ENCODE results near the gene HIP1R. TPM values are rescaled to one million over a fixed set of nuclear protein-coding genes. Genes with fewer than 3 reads are reported as not detected.
A peak's percentile ranks its signal among the peaks of the same experiment; 100 is the strongest.

The HIP1R gene
- total RNA-seq, 1 experiment from 2014 or later: 33.1 TPM

DNA sequence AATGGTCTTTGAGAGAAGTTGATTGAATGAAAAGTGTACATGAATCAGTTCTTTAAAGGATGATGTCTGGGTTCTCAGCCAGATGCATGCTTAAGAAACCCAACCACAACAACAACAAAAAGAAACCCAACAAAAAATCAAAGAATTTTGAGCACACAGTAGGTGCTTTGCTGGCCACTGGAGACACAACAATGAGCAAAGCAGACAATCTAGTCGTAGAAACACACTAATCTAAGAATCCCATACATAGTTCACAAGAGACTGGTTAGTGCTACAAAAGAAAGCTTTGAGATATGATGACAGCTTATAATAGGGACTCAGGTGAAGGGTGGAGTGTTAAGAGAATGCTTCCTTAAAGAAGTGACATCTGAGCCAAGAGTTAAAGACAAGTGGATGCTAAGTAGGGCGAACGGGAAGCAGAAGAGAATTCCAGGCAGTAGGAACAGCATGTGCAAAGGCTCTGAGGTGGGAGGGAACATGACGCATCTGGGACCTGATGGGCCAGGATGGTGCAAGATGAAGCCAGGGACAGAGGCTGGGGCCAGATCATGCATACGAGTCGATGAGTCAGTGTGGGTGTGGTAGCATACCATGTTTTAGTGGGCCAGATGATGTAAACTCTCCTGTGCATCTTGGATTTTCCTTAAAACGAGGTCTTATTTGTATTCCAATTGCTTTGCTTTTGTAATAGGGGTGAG is 4.6 kb upstream of the HIP1R start:
- H3K36me3 ChIP-seq (ENCODE audit: low read depth): no peaks in the 10 kb centered on the region
- ChIA-PET POLR2A (ENCODE audit: unreplicated experiment) (no interaction called here), CTCF (no interaction called here)

DNA sequence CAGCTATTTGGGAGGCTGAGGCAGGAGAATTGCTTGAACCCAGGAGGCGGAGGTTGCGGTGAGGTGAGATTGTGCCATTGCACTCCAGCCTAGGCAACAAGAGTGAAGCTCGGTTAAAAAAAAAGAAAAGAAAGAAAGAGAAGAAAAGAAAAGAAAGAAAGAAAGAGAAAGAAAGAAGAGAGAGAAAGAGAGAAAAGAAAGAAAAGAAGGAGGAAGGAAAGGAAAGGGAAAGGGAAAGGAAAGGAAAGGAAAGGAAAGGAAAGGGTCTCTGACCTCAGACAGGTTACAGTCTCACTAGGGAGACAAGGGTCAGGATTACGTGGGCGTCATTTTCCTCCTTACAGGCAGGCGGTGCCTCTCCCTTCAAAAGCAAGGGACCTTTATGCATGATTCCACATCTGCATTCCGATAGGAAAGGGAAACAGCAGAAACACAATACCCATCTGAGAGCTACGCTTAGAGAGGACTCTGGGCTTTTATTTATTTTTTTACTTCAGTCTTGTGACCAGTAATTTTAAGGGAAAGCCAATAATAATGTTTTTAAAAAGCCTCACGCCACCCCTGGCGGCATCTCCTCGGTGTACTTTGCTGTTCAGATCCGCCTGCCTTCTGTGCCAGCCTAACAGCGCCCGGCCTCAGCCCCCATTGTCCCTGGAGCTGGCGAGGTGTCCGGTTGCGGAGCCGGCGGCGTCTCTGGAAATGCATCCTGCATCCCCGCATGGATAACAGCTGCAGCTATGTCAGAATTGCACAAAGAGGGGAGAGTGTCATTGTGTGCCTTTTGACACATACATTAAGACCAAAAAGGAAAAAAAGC is 945 bp upstream of the HIP1R start:
- peak overlapping the region; percentile 92 for H3K4me2 ChIP-seq
- TF ChIP-seq EZH2 (IDR thresholded peaks at IDR 0.05; ENCODE audit: low read depth): no peak
- TF ChIP-seq, protein P1, sequence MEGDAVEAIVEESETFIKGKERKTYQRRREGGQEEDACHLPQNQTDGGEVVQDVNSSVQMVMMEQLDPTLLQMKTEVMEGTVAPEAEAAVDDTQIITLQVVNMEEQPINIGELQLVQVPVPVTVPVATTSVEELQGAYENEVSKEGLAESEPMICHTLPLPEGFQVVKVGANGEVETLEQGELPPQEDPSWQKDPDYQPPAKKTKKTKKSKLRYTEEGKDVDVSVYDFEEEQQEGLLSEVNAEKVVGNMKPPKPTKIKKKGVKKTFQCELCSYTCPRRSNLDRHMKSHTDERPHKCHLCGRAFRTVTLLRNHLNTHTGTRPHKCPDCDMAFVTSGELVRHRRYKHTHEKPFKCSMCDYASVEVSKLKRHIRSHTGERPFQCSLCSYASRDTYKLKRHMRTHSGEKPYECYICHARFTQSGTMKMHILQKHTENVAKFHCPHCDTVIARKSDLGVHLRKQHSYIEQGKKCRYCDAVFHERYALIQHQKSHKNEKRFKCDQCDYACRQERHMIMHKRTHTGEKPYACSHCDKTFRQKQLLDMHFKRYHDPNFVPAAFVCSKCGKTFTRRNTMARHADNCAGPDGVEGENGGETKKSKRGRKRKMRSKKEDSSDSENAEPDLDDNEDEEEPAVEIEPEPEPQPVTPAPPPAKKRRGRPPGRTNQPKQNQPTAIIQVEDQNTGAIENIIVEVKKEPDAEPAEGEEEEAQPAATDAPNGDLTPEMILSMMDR (conservative IDR thresholded peaks at IDR 0.05): no peak; the same call in 1 of the 2 replicates
- no TSS peak for BruUV-seq (replicated peaks)
- intact Hi-C loops (cut with micrococcal nuclease; ENCODE audit: unreplicated experiment): loop anchor here (1.0 kb wide), 1 partner anchor 54 kb away; no protein-coding TSS in a partner anchor
- peak overlapping the region; percentile 55; the same call in 1 of the 2 replicates for H3K4me3 ChIP-seq
- H3K27me3 ChIP-seq (ENCODE audit: insufficient read depth, low read depth): no peaks in the 10 kb centered on the region
- peak overlapping the region; percentile 70 for H2AFZ ChIP-seq
- no peaks in the 10 kb centered on the region for H4K20me1 ChIP-seq (ENCODE audit: insufficient read depth)
- H3K4me1 ChIP-seq (replicated peaks; ENCODE audit: insufficient read depth): peaks cover 39% of the 10 kb centered on the region
- H3K79me2 ChIP-seq (ENCODE audit: low read depth): peaks cover 31% of the 10 kb centered on the region
- H3K9me2 ChIP-seq (ENCODE audit: insufficient read depth): no peaks in the 10 kb centered on the region
- no peaks in the 10 kb centered on the region for H3K36me3 ChIP-seq (ENCODE audit: low read depth)
- POLR2A ChIA-PET (ENCODE audit: unreplicated experiment): interaction anchor here (0.5 to 0.9 kb wide), 3 partner anchors 26 to 114 kb away, joined by 4 to 6 read pairs (median 5); no protein-coding TSS in a partner anchor
- H3K27ac ChIP-seq: peak overlapping the region; percentile 70
- CTCF ChIA-PET: interaction anchor here (0.7 kb wide), 1 partner anchor 19 kb away, joined by 7 read pairs; no protein-coding TSS in a partner anchor
- H3F3A ChIP-seq (ENCODE audit: insufficient read depth, low read depth): peaks cover 31% of the 10 kb centered on the region
- no peaks in the 10 kb centered on the region for H3K9me3 ChIP-seq (ENCODE audit: insufficient read depth, low read depth)
- DNase-seq: peak; percentile 67 to 74

More for the DNA sequence above, 4.6 kb upstream of the HIP1R start:
- H3K4me3 ChIP-seq: no peak overlapping the region
- no peak overlapping the region for H3K4me2 ChIP-seq
- H3K27me3 ChIP-seq (ENCODE audit: insufficient read depth, low read depth): no peaks in the 10 kb centered on the region
- H3K9me2 ChIP-seq (ENCODE audit: insufficient read depth): no peaks in the 10 kb centered on the region
- DNase-seq: peak; percentile 68 to 90
- H3K27ac ChIP-seq: peak overlapping the region; percentile 54
- no peaks in the 10 kb centered on the region for H4K20me1 ChIP-seq (ENCODE audit: insufficient read depth)
- H3K79me2 ChIP-seq (ENCODE audit: low read depth): no peaks in the 10 kb centered on the region
- H3F3A ChIP-seq (ENCODE audit: insufficient read depth, low read depth): peaks cover 32% of the 10 kb centered on the region
- intact Hi-C loops (cut with micrococcal nuclease; ENCODE audit: unreplicated experiment): no loop called here
- no TSS peak for BruUV-seq (replicated peaks)
- TF ChIP-seq, protein P1 (conservative IDR thresholded peaks at IDR 0.05): no peak
- no peak for TF ChIP-seq EZH2 (IDR thresholded peaks at IDR 0.05; ENCODE audit: low read depth)
- no peak overlapping the region for H2AFZ ChIP-seq
- H3K9me3 ChIP-seq (ENCODE audit: insufficient read depth, low read depth): no peaks in the 10 kb centered on the region
- peaks cover 26% of the 10 kb centered on the region for H3K4me1 ChIP-seq (replicated peaks; ENCODE audit: insufficient read depth)

DNA sequence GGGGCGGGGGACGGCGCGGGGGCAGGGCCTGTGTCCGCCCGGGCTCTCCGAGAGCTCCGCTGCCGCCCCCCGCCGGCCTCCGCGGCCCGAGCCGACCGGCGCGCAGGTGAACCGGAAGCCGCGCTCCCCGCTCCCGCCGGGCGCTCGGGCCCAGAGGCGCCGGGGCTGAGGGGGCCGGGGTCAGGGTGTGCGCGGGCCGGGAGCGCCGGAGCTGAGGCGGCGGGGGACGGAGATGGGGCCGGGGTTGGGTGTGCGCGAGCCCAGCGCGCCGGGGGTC is 431 bp downstream of the HIP1R start:
- no peaks in the 10 kb centered on the region for H4K20me1 ChIP-seq (ENCODE audit: insufficient read depth)
- BruUV-seq (replicated peaks): no TSS peak
- peak overlapping the region; percentile 85; the same call in 1 of the 2 replicates for H3K4me2 ChIP-seq
- H2AFZ ChIP-seq: peak overlapping the region; percentile 18; the same call in 1 of the 2 replicates
- no peaks in the 10 kb centered on the region for H3K27me3 ChIP-seq (ENCODE audit: insufficient read depth, low read depth)
- H3K9me2 ChIP-seq (ENCODE audit: insufficient read depth): no peaks in the 10 kb centered on the region
- TF ChIP-seq EZH2 (IDR thresholded peaks at IDR 0.05; ENCODE audit: low read depth): no peak
- TF ChIP-seq, protein P1 (conservative IDR thresholded peaks at IDR 0.05): no peak
- ChIA-PET CTCF (interaction anchor here (0.7 kb wide), 1 partner anchor 403 kb away, joined by 4 read pairs; no protein-coding TSS in a partner anchor), POLR2A (ENCODE audit: unreplicated experiment) (no interaction called here)
- H3K4me1 ChIP-seq (replicated peaks; ENCODE audit: insufficient read depth): peaks cover 53% of the 10 kb centered on the region
- no peaks in the 10 kb centered on the region for H3K9me3 ChIP-seq (ENCODE audit: insufficient read depth, low read depth)
- peaks cover 32% of the 10 kb centered on the region for H3F3A ChIP-seq (ENCODE audit: insufficient read depth, low read depth)
- intact Hi-C loops (cut with micrococcal nuclease; ENCODE audit: unreplicated experiment): no loop called here
- H3K79me2 ChIP-seq (ENCODE audit: low read depth): peaks cover 44% of the 10 kb centered on the region
- H3K36me3 ChIP-seq (ENCODE audit: low read depth): no peaks in the 10 kb centered on the region
- H3K4me3 ChIP-seq: peak overlapping the region; percentile 60; the same call in 1 of the 2 replicates
- DNase-seq: no peak
- H3K27ac ChIP-seq: peak overlapping the region; percentile 35; the same call in 1 of the 2 replicates

Measured in PC-9 (cell line).